OCI-M2 (cell line): ENCODE measurements around the gene IRF8.
"Not testable (repeated sequence)": the region's sequence is repeated elsewhere in the genome, so short reads cannot be mapped to it uniquely, and the experiment has no call there.

Source experiments
- DNase-seq: peaks from one replicate; lab custom pipeline; 2025; ENCODE audit not compliant: unreplicated experiment; lab: John Stamatoyannopoulos, UW

The IRF8 gene

DNA sequence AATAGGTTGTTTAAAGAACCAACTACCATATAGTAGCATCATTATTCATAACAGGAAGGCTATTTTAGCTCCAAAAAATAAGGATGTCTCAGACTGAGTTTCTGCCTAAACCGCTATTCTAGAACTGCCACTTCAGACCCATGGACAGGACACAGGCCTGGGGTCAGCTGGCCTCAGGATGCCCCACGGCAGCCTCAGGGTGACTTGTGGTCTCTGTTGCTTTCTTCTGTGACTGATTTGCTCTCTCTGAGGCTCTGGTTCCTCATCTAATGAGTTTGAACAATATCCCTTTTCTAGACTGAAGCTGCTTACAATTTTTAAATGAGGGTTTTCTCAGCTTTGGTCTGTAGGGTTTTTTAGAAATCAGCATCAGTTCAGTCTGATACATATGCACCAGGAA is 31.8 kb upstream of the IRF8 start:
- no peak for DNase-seq

DNA sequence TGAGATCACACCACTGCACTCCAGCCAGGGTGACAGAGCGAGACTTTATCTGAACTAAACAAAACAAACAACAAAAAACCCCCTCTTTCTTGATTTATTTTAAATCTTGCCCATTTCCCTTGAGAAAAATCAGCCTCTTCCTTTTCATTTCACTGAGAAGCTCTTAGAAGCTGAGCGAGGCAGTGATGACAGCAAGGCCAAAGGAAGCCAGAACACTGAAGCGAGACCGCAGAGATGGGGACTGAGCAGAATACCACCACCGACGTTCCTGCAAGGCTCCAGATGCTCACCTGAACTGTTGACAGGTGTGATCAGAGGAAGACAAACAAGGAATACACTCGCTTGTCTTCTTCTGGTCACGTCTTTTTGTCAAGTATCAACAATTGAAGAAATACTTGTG is 30.5 kb upstream of the IRF8 start:
- no peak for DNase-seq

DNA sequence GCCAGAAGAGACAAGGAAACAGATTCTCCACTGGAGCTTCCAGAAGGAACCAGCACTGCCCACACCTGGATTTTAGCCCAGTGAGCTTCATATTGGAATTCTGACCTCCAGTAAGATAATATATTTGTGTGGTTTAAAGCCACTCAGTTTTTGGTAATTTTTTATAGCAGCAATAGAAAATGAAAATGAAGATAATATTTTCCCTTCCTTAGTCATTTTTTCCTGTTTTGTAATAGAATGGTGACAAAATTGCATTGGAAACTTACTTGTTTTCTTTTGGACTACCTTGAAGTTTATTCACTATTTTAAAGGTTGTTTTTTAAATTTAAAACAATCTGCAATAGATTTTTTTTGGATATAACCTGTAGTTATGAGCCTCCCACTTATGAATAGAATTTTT is 29.8 kb upstream of the IRF8 start:
- DNase-seq = no peak

DNA sequence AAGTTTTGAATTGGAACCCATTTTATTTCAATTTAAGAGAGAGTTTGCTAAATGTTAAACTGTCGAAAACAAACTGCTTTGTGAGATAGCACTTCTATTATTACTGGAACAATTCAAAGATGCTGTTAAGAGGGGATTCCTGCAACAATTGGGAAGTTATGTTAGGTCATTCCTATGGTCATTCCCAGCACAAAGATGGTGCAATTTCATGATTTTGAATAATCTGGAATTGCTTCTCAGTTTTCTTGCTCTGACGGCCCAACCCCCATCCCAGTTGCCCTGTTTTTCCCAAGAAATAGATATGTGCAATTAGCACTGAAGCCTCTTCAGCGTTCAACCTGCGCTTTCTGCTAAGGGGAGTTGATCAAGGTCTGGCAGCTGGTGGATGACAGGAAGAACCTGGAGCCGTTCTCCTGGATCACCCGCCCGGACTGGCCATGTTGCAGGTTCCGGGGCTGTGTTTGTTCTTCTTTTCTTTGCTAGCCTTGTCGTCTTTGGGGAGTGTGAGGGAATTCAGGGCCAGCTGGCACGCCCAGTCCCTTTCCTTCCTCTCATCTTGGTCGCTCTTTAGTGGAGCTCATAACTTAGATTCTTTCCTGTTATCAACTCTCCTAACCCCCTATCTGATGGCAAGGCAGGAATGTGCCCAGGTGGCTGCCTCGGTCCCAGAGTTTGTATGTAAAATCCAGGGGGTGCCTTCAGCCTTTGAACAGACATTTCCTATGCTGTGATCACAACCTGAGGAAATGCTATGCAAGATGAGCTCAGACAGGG is 29.0 kb upstream of the IRF8 start:
- DNase-seq = no peak

DNA sequence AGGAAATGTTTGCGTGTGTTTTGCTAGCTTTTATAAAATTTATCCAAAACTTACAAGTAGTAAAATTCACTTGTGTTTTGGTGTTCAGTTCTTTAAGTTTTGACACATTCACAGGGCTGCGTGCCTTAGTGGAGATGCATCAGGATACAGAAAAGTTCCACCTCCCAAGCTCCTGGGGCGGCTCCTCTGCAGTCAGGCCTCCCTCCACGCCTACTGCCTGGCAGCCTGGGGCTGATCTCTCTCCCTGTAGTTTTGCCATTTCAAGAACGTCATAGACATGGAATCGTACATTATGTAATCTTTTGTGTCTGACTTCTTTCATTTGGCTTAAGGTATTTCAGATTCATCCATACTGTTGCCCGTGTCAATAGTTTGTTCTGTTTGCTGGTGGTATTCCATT is 27.2 kb upstream of the IRF8 start:
- no peak for DNase-seq

DNA sequence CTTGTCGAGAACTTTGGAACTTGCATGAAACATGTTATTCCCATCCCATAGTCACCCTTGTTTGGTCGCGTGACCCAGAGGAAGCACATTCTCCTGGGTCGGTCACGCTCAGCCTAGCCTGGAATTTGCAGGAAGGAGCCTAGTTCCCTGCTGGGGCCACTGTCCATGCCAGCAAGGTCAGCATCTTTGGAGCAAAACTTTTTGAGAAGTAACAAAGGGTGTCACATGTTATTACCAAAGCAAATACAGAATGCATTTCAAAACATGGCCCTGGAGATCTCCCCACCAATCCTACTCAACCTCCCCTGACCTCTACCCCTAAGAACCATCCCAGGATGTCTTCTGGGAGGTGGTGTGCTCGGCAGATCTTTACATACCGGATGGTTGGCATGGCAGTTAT is 26.2 kb upstream of the IRF8 start:
- DNase-seq = no peak

DNA sequence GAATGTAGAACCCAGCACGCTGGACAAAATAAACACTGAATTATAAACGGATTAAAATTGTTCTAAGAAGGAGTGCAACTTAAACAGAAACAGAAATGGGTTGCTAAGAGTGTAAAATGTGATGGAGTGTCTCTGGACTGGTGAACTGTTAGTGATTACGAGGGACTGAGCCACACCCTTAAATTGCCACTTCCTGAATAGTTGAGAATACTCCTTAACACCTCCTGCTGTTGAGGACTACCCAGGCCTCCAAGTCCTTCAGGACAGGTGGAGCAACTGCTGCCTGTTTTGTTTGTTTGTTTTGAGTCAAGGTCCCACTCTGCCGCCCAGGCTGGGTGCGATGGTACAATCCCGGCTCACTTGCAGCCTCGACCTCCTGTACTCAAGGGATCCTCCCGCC is 25.8 kb upstream of the IRF8 start:
- DNase-seq = no peak

DNA sequence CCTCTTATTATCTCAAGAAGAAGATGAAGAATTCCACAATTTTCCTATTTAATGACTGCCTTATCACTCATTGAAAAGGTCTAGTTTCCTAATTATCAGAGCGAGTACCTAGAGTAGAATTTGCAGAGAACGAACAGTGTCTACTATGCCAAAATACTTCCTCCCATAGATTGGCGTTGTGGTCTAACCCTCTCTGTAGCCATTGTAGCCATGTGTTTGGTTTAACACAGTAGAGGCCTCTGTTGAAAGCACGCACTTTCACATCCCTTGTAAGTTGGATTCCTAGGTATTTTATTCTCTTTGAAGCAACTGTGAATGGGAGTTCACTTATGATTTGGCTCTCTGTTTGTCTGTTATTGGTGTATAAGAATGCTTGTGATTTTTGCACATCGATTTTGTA is 24.9 kb upstream of the IRF8 start:
- not testable (repeated sequence) for DNase-seq

DNA sequence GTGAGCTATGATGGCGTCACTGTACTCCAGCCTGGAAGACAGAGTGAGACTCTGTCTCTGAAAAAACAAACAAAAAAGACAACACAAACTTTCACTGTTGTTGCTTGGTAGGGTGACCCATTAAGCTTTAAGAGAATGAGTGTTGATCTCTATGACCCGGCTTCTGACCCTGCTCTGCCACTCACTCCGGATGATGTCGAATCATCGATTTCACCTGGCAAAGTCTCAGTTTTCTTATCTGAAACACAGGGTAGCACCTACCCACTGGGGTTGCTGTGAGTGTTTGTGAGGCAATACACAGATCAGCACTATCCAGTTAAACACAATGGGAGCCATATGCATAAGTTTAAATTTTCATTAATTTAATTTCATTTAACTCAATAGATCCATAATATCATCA is 20.6 kb upstream of the IRF8 start:
- no peak for DNase-seq

DNA sequence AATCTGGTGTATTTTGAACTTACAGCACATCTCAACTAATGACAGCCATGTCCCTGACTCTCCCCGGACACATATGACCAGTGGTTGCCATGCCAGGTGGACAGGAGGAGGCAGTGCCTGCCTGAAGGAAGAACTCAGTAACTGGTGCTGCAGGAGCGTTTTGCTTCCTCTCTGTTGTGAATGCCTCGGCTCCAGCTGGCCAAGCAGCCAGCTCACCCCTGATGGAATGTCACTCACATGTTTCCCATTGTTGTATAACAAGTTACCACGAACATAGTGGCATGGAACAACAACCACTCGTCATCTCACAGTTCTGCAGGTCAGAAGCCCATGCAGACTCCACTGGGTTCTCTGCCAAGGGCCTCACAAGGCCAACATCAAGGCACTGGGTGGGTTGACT is 20.1 kb upstream of the IRF8 start:
- no peak for DNase-seq

DNA sequence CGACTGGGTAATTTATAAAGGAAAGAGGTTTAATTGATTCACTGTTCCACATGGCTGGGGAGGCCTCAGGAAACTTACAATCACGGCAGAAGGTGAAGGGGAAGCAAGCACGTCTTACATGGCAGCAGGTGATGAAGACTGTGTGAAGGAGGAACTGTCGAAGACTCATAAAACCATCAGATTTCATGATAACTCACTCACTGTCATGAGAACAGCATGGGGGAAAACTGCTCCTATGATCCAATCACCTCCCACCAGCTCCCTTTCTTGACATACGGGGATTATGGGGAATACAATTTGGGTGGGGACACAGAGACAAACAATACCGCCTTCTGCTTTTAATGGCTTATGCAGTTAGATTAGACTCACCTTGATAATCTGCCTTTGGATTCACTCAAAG is 19.4 kb upstream of the IRF8 start:
- DNase-seq = no peak

DNA sequence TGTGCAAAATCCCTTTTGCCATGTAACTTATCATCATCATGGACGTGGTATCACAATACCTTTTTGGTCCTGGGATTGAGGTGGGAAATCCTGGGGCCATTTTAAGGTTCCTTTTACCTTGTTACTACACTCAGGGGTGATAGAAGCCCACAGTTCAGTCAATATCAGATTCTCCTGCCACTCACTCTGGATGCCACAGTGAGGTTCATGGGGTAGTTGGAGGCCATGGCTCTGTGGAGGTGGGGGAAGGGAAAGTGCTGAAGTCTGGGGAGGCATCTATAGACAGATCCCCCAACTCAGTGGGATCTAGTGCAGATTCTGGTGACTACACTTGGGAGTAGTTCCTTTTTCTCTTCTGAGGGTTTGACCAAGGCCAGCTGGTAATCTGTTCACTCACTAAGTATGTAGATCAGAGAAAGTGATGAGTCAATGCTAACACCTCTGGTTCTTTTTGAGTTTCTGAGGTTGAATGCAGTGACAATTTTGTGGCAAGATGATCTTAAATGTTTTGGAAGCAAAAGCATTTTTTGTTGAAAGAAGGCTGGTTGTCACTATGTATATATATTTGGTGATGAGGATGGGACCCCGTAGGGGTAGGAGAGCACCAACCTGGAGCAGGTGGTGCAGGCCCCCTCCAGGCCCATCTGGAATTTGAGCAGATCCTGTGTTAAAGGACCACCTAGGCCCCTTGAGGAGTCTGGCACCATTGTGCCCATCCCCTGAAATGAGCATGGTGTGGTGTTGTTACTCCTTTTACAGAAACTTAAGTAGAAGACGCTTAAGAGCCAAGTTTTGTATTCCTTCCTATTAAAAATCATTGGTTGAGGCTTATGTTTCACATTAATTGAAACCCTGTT is 18.8 kb upstream of the IRF8 start:
- DNase-seq = no peak

DNA sequence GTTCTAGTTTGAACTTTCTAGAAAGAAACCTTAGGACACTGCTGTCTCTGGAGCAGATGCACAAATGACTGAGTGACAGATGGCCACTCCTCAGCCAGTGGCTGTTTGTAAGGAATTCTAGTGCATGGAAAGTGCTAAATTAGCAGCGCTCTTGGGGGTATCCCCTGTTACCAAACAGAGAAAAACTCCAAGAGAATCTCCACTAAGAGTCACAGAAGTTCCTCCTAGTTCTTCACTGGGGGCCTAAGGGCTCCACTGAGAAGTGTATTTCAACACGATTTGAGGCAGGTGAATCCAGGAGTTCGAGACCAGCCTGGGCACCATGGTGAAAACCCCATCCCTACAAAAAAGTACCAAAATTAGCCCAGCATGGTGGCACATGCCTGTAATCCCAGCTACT is 18.1 kb upstream of the IRF8 start:
- DNase-seq = no peak

DNA sequence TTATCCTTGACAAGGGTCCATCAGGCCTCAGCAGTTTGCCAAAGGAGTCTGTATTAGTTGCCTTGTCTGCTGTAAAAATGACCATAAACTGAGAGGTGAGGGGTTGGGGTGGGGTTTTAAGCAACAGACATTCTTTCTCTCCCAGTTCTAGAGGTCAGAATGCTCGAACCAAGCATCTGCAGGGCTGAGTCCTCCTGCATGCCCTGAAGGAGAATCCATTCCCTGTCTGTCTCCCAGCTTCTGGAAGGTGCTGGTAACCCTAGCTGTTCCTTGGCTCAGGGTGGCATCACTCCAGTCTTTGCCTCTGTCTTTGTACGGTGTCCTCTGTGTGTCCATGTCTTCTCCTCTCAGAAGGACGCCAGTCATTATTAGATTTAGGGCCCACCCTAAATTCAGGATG is 17.5 kb upstream of the IRF8 start:
- no peak for DNase-seq

DNA sequence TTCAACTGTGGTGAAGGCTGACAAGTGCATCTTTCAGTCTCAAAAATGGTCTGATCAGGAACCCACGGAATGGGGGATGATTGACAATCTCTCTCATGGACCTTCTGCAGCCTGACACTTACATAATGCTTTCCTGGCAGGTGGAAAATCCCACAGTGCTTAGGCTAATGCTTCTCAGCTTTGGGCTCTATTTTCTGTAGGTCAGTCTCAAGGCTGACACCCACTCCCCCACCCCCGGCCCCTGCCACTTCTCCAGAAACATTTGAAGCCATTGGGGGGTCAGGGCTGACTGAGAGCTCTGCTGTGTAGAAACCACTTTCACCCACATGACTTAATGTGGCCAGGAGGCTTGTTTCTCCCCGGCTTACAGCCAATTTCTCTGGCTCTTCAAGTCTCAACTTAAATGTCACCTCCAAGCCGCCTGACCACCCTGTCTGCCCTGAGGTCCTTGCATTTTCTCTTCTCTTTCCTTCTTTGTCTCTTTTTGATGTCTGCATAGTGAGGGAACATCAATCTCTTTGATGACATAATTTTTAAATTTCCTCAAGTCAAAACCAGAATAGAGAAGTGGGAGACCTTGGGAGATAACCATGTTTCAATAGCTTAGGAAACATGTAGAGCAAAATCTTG is 16.7 kb upstream of the IRF8 start:
- DNase-seq = no peak

DNA sequence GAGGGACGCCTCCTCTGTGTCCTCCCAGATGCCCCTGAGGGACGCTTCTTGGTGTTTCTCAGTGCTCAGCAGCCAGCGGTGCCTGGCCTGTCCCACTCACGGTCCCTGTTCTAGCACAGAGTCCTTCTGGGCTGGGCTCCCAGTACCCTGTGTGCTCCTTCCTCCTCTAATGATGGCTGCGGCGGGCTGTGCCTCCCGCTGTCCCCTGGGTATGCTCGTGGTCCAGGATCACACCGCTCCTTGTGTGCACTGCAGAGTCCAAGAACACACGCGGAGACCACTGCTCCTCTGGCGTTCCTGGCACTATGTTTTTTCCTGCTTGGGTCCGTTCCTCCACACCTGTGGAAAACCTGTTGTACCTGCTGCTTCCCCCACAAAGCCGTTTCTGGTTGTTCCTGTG is 15.1 kb upstream of the IRF8 start:
- no peak for DNase-seq

DNA sequence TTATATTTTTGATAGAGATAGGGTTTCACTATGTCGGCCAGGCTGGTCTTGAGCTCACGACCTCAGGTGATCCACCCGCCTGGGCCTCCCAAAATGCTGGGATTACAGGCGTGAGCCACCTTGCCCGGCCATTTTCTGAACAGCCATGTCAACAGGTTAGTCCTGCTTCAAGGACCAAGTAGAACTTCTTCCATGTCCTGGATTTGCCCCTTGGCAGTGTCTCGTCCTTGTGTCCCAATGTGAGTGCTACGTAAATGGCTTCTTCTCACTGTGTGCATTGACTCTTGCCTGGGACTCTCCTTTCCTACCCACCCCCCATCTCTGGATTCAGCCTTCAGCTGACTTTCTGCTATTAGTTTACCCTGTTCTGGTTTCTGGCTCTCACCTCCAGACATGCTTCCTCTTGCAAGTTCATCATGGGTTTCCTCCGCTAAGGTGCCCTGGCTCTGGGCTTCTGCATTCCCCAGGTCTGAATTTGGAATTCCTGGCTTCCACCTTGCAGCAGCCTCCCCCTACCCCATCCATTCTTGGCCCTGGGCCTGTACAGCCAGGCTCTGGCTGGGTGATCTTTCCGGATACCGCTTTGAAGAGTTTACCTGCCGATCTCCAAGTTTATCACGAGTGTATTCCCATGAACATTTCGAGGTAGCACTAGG is 14.0 kb upstream of the IRF8 start:
- DNase-seq = no peak

DNA sequence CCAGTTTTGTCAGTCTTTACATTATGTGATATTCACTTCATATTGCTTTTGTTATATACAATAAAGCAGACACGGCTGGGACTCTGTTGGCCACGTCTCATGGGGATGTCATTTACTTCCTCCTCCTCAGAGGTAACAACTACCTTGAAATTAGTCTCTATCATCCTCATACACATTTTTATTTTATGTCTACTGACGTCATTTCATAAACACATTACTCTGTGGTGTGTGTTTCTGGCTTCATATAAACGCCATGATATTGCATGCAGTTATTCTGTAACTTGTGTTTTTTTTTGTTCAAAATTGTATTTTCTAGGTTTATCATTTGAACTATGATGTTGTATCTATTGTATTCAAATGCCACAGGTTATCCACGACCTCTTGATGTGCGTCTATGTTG is 13.4 kb upstream of the IRF8 start:
- DNase-seq = no peak

DNA sequence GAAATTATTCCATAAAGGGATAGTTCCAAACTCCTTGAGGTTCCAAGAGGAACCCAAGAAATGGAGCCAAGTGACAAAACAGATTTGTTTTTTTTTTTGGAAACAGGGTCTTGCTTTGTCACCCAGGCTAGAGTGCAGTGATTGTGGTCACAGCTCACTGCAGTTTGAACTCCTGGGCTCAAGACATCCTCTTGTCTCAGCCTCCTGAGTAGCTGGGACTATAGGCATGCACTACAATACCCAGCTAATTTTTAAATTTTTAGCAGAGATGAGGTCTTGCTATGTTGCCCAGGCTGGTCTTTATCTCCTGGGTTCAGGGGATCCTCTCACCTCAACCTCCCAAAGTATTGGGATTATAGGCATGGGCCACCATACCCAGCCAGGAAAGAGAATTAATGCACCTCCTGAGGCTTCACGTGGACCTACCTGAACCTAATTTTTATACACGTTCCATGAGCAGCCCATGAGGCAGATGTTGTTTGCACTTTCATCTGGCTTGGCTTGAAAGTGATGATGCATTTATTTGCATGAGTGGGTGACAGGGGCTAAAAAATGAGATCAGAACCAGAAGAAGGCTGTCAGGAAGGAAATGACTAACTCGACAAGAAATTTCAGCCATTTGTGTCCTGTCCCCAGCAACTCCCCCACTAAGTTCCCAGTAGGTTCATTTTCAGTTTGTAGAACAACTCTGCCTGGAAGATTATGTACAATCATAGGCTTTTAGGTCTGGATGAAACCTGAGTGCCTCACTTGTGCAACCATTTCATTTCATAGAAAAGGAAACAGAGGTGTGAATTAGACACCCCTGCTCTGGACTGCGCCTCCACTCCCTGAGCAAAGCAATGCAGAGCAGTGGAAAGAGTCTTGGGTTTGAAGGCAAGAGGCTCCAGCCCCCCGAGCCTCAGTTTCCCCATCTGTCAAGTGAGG is 10.3 kb upstream of the IRF8 start:
- no peak for DNase-seq

DNA sequence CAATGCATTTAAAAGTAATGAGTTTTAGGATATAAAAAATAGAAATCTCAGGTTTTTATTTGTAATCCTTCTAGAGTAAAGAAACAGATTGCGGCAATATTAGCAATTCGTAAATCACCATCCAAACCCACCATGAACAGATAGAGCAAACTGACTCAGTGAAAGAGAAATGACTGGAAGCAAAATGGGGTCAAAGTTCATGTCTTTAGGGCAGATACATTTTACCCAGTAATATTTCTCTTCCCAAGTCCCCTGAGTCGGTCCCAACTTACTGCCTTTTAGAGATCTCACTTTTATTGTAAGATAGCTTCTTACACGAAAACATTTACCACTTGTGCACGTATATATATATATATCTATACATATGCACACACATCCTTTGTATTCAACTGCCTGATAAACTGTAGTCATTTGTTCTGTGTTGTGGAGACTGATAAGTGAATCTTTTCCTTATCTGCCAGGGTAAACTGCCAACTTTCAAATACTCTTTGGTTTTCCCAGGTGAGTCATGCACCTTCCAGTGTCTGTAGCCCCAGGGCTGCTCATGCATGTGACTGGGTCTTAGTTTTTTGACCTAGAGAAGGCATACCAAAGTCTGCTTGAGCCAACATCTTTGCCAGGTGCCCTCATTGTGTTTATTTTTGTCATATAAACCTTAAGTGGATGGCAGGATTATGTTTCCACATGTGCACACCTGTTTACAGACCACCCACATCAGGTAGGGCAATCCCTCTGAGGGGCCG is 7.8 kb upstream of the IRF8 start:
- DNase-seq = no peak
